Neural progenitor cell (in vitro differentiated cells): ENCODE results near the gene BCAM. TPM values are rescaled to one million over a fixed set of nuclear protein-coding genes. Genes with fewer than 3 reads are reported as not detected.
A peak's percentile ranks its signal among the peaks of the same experiment; 100 is the strongest.

ENCODE experiments used
- DNase-seq: peaks from one replicate; pipeline ENCODE4 v3.0.0-alpha.2; 2016; ENCODE audit warnings: low spot score
- H2AFZ ChIP-seq: fragments of 200-600 bp; sonication (generic); replicated peaks from 2 replicates; pipeline ENCODE4 v1.6.1; 2016; ENCODE audit warnings: antibody characterized with exemption
- H3F3A ChIP-seq: fragments of 200-600 bp; sonication (generic); 2 replicates; pipeline ENCODE4 v1.6.1; 2016; ENCODE audit warnings: antibody characterized with exemption, low read depth
- H3K27ac ChIP-seq: fragments of 200-600 bp; sonication (generic); 2 replicates; pipeline ENCODE4 v1.5.1; 2016; ENCODE audit warnings: mild to moderate bottlenecking
- H3K27me3 ChIP-seq: fragments of 200-600 bp; sonication (generic); 2 replicates; pipeline ENCODE4 v1.6.1; 2016; ENCODE audit warnings: mild to moderate bottlenecking, moderate library complexity
- H3K36me3 ChIP-seq: fragments of 200-600 bp; sonication (generic); 2 replicates; pipeline ENCODE4 v1.5.1; 2016
- H3K4me1 ChIP-seq: fragments of 200-600 bp; sonication (generic); 2 replicates; pipeline ENCODE4 v1.6.1; 2016; ENCODE audit warnings: mixed run types
- H3K4me2 ChIP-seq: fragments of 200-600 bp; sonication (generic); 2 replicates; pipeline ENCODE4 v1.6.1; 2016
- H3K4me3 ChIP-seq: fragments of 200-600 bp; sonication (generic); 2 replicates; pipeline ENCODE4 v1.5.1; 2016
- H3K79me2 ChIP-seq: fragments of 200-600 bp; sonication (generic); 2 replicates; pipeline ENCODE4 v1.6.1; 2016; ENCODE audit warnings: low read depth
- H3K9ac ChIP-seq: fragments of 200-600 bp; sonication (generic); 2 replicates; pipeline ENCODE4 v1.6.1; 2016
- H3K9me3 ChIP-seq: fragments of 200-600 bp; sonication (generic); 2 replicates; pipeline ENCODE4 v1.5.1; 2016; ENCODE audit warnings: low read depth
- H4K20me1 ChIP-seq: fragments of 200-600 bp; sonication (generic); 2 replicates; pipeline ENCODE4 v1.6.1; 2016; ENCODE audit warnings: low read depth
- H3K27ac Mint-ChIP-seq: 3 replicates; pipeline ENCODE4 v1.8.0; 2021; ENCODE audit warnings: mixed read lengths
- H3K27me3 Mint-ChIP-seq: 2 replicates; pipeline ENCODE4 v1.8.0; 2022; ENCODE audit warnings: low read depth, mild to moderate bottlenecking, inconsistent platforms, moderate library complexity, mixed read lengths; ENCODE audit not compliant: insufficient read depth
- H3K36me3 Mint-ChIP-seq: 3 replicates; pipeline ENCODE4 v1.8.0; 2021; ENCODE audit warnings: mixed read lengths
- H3K4me1 Mint-ChIP-seq: 3 replicates; pipeline ENCODE4 v1.8.0; 2021; ENCODE audit warnings: mixed read lengths
- H3K4me3 Mint-ChIP-seq: 3 replicates; pipeline ENCODE4 v1.8.0; 2021; ENCODE audit warnings: mild to moderate bottlenecking, moderate library complexity, mixed read lengths
- H3K9me3 Mint-ChIP-seq: 3 replicates; pipeline ENCODE4 v1.8.0; 2020; ENCODE audit warnings: mixed read lengths
- CTCF ChIP-seq: fragments of 200-600 bp; sonication (generic); IDR thresholded peaks from 2 replicates; pipeline ENCODE4 v1.5.1; 2017; ENCODE audit warnings: antibody characterized with exemption, mild to moderate bottlenecking
- EZH2 ChIP-seq: fragments of 200-600 bp; sonication (generic); IDR thresholded peaks from 2 replicates; pipeline ENCODE4 v1.6.1; 2017; ENCODE audit warnings: antibody characterized with exemption, mild to moderate bottlenecking, moderate library complexity
- EZH2phosphoT487 ChIP-seq: fragments of 200-600 bp; sonication (generic); IDR thresholded peaks from 2 replicates; pipeline ENCODE4 v1.6.1; 2017; ENCODE audit warnings: antibody characterized with exemption
- total RNA-seq: library from RNA; depleted of rRNA; stranded (reverse); fragments of >200 nt; gene quantifications from 2 replicates; pipeline ENCODE4 v1.2.3, GENCODE V29; 2015; ENCODE audit warnings: low replicate concordance

Gene BCAM
- 7.1 and 16.9 TPM in 2 replicates for total RNA-seq

GRCh38 chr19:44808463-44809371 lies at the start of gene BCAM:
Gene BCAM, plus strand, starts transcription at chr19:44809103. Its CDS starts 22 bp downstream, at chr19:44809125.
- Mint-ChIP-seq H3K9me3 (no peaks in the 10 kb centered on the region), H3K27me3 (peaks cover 19% of the 10 kb centered on the region), H3K4me1 (peaks cover 45% of the 10 kb centered on the region), H3K27ac (no peak within 1 kb of the TSS), H3K4me3 (peak within 1 kb of the TSS; percentile 81), H3K36me3 (peaks cover 2% of the 10 kb centered on the region)
- Histone ChIP-seq H3K27ac (no peak within 1 kb of the TSS), H3K9ac (peak within 1 kb of the TSS; percentile 48), H3K36me3 (no peaks in the 10 kb centered on the region), H3K4me2 (peak within 1 kb of the TSS; percentile 99), H3K4me3 (peak within 1 kb of the TSS; percentile 76), H3K27me3 (peaks cover 6% of the 10 kb centered on the region), H3F3A (peaks cover 27% of the 10 kb centered on the region), H3K9me3 (no peaks in the 10 kb centered on the region), H3K4me1 (peaks cover 22% of the 10 kb centered on the region), H2AFZ (peak within 1 kb of the TSS; percentile 70), H3K79me2 (no peaks in the 10 kb centered on the region), H4K20me1 (no peaks in the 10 kb centered on the region)
- peak; percentile 91 for DNase-seq
- TF ChIP-seq EZH2 (no peak), CTCF (no peak), EZH2phosphoT487 (no peak)

- no peak overlapping the region for H3K9ac ChIP-seq
- peaks cover 34% of the 10 kb centered on the region for H3K27me3 ChIP-seq
- no peak overlapping the region for H2AFZ ChIP-seq
- H3K9me3 ChIP-seq = no peaks in the 10 kb centered on the region
- no peaks in the 10 kb centered on the region for H3K9me3 Mint-ChIP-seq
- H3K4me1 ChIP-seq = peaks cover 8% of the 10 kb centered on the region
- DNase-seq = no peak
- H3K27ac Mint-ChIP-seq = no peak overlapping the region
- no peak overlapping the region for H3K4me3 Mint-ChIP-seq
- H3K79me2 ChIP-seq = no peaks in the 10 kb centered on the region
- no peak overlapping the region for H3K27ac ChIP-seq
- H3K27me3 Mint-ChIP-seq = peaks cover 16% of the 10 kb centered on the region
- peaks cover 14% of the 10 kb centered on the region for H3K4me1 Mint-ChIP-seq
- H4K20me1 ChIP-seq = peaks cover 6% of the 10 kb centered on the region
- no peaks in the 10 kb centered on the region for H3K36me3 Mint-ChIP-seq
- H3F3A ChIP-seq = peaks cover 13% of the 10 kb centered on the region
- no peaks in the 10 kb centered on the region for H3K36me3 ChIP-seq
- H3K4me3 ChIP-seq = no peak overlapping the region
- TF ChIP-seq EZH2phosphoT487 (no peak), EZH2 (no peak), CTCF (no peak)
- no peak overlapping the region for H3K4me2 ChIP-seq
Measured at GRCh38 chr19:44762038-44762437, 46.9 kb upstream of the BCAM start.

- Histone ChIP-seq H3K9ac (no peak overlapping the region), H3K4me1 (no peaks in the 10 kb centered on the region), H3K79me2 (no peaks in the 10 kb centered on the region), H3F3A (no peaks in the 10 kb centered on the region), H3K4me2 (no peak overlapping the region), H3K36me3 (no peaks in the 10 kb centered on the region), H3K27me3 (peaks cover 4% of the 10 kb centered on the region), H4K20me1 (no peaks in the 10 kb centered on the region), H3K4me3 (no peak overlapping the region), H3K27ac (no peak overlapping the region), H2AFZ (no peak overlapping the region), H3K9me3 (no peaks in the 10 kb centered on the region)
- peaks cover 9% of the 10 kb centered on the region for H3K27me3 Mint-ChIP-seq
- TF ChIP-seq CTCF (no peak), EZH2phosphoT487 (no peak), EZH2 (no peak)
- H3K36me3 Mint-ChIP-seq = no peaks in the 10 kb centered on the region
- no peak overlapping the region for H3K27ac Mint-ChIP-seq
- H3K9me3 Mint-ChIP-seq = peaks cover 4% of the 10 kb centered on the region
- H3K4me3 Mint-ChIP-seq = no peak overlapping the region
- no peak for DNase-seq
- peaks cover 2% of the 10 kb centered on the region for H3K4me1 Mint-ChIP-seq
Measured at GRCh38 chr19:44765033-44765948, 43.6 kb upstream of the BCAM start.
